Memory B cell (primary cell): ENCODE measurements around the gene MON1A.
"Not testable (repeated sequence)": the region's sequence is repeated elsewhere in the genome, so short reads cannot be mapped to it uniquely, and the experiment has no call there.

Experiments used
- ATAC-seq: fragments of 150-1000 bp; cut with Tn5 transposase; 2 replicates; pipeline ENCODE4 v1.10.0; 2021; ENCODE audit warnings: low read depth, mild to moderate bottlenecking, moderate library complexity
- DNase-seq, 2 donors: peaks; one replicate each; pipeline ENCODE4 v3.0.0; 2022; ENCODE audit warnings: low spot score in 2 of 2
- H3K27ac Mint-ChIP-seq: one replicate; pipeline ENCODE4 v1.8.0; 2022; ENCODE audit warnings: mild to moderate bottlenecking, moderate library complexity, mixed read lengths
- H3K27me3 Mint-ChIP-seq: one replicate; pipeline ENCODE4 v1.8.0; 2022; ENCODE audit warnings: mixed read lengths
- H3K36me3 Mint-ChIP-seq: one replicate; pipeline ENCODE4 v1.8.0; 2022; ENCODE audit warnings: mild to moderate bottlenecking, mixed read lengths
- H3K4me1 Mint-ChIP-seq: one replicate; pipeline ENCODE4 v1.8.0; 2022; ENCODE audit warnings: mixed read lengths
- H3K4me3 Mint-ChIP-seq: one replicate; pipeline ENCODE4 v1.8.0; 2022; ENCODE audit warnings: mild to moderate bottlenecking, moderate library complexity, mixed read lengths
- H3K9me3 Mint-ChIP-seq: one replicate; pipeline ENCODE4 v1.8.0; 2022; ENCODE audit warnings: mixed read lengths

MON1A gene, protein sequence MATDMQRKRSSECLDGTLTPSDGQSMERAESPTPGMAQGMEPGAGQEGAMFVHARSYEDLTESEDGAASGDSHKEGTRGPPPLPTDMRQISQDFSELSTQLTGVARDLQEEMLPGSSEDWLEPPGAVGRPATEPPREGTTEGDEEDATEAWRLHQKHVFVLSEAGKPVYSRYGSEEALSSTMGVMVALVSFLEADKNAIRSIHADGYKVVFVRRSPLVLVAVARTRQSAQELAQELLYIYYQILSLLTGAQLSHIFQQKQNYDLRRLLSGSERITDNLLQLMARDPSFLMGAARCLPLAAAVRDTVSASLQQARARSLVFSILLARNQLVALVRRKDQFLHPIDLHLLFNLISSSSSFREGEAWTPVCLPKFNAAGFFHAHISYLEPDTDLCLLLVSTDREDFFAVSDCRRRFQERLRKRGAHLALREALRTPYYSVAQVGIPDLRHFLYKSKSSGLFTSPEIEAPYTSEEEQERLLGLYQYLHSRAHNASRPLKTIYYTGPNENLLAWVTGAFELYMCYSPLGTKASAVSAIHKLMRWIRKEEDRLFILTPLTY

DNA sequence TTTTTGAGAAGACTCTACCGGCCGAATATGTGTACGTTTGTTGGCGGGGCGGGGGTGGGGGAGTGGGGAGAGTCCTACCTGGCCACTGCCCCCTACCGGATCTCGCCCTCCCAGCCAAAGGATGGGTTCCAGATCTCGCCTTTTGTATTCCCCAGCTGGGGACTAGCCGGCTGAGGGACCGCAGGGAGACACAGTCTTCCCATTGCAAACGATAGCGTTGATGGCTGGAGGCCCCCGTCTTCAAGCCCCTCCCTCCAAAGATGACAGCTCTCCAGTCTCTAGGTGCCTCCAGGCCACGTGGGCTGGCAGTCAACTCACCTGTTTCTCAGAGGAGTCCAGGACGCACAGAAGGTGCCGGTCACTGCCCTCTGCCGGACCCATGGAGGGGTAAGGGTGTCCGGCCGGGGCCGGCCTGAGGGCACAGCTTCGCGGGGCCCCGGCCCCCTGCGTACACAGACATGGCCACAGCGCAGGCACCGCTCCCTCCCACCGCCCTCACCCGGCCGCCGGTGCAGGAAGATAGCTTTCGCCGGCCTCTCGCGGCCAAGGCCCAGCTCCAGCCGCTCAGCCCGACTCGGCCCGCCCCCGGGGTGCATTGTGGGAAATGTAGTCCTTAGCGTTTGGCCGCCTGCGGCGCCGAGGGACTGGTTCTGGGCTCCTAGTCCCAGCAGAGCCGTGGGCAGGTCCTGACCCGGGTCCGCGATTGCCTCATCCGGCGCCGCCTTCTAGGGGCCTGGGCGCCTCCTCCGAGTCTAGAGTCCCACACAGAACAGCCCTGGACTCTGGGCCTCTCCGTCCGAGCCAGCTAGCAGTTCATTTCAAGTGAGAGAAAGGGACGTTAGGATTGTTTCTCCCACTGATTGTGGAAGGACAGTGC lies at the start of gene MON1A:
TSS of gene MON1A (minus strand) at position 521 of the 877 bp plus-strand sequence. CDS start 16,465 bp downstream, outside the sequence.
- ATAC-seq (peak; percentile 95), DNase-seq (peak; percentile 77 to 91)
- Mint-ChIP-seq H3K4me3 (peak within 1 kb of the TSS; percentile 84), H3K4me1 (peaks cover 8% of the 10 kb centered on the region), H3K27me3 (no peaks in the 10 kb centered on the region), H3K27ac (peak within 1 kb of the TSS; percentile 75), H3K36me3 (no peaks in the 10 kb centered on the region), H3K9me3 (no peaks in the 10 kb centered on the region)

DNA sequence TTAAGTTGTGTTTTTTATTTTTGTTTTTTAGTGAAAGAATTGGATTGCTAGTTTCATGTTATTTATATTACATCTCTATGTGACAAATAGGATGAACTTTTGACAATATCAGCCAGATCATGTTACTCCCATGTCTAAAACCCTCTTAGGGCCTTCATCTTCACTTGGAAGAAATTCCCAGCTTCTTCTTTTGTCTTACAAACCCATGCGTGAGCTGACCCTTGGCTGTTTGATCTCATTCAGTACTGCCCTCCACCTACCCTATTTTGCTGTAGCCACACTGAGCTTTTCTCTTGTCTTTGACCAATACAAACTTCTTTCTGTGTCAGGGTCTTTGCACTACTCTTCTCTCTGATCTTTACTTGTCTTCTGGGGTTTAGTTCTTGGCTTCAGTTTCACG lies 47.3 kb upstream of the MON1A start:
- peaks cover 13% of the 10 kb centered on the region for H3K36me3 Mint-ChIP-seq
- no peak overlapping the region for H3K4me3 Mint-ChIP-seq
- DNase-seq: no peak
- no peaks in the 10 kb centered on the region for H3K4me1 Mint-ChIP-seq
- no peaks in the 10 kb centered on the region for H3K27me3 Mint-ChIP-seq
- H3K27ac Mint-ChIP-seq: no peak overlapping the region
- H3K9me3 Mint-ChIP-seq: no peaks in the 10 kb centered on the region
- ATAC-seq: no peak

DNA sequence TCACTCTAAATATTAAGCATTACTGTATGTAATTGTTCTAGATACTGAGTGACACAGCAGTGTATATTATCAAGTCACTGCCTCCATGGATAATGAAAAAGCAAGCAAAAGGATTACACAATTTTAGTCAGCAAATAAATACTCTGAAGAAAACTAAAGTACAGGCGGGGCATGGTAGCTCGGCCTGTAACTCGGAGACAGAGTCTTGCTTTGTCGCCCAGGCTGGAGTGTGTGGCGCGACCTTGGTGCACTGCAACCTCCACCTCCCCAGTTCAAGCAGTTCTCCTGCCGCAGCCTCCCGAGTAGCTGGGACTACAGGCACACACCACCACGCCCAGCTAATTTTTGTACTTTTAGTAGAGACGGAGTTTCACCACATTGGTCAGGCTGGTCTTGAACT lies 43.0 kb upstream of the MON1A start:
- Mint-ChIP-seq H3K9me3 (no peaks in the 10 kb centered on the region), H3K36me3 (peaks cover 14% of the 10 kb centered on the region), H3K27ac (no peak overlapping the region), H3K4me3 (no peak overlapping the region), H3K27me3 (no peaks in the 10 kb centered on the region), H3K4me1 (peaks cover 5% of the 10 kb centered on the region)
- ATAC-seq: no peak
- no peak for DNase-seq

DNA sequence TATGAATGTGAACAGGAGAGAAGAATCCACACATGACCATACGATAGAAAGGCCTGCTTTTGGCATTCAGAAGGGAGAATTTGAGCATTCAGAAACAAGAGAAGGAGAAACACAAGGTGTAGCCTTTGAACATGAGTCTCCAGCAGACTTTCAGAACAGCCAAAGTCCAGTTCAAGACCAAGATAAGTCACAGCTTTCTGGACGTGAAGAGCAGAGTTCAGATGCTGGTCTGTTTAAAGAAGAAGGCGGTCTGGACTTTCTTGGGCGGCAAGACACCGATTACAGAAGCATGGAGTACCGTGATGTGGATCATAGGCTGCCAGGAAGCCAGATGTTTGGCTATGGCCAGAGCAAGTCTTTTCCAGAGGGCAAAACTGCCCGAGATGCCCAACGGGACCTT lies 38.7 kb upstream of the MON1A start:
- Mint-ChIP-seq H3K4me1 (peaks cover 7% of the 10 kb centered on the region), H3K27ac (no peak overlapping the region), H3K27me3 (no peaks in the 10 kb centered on the region), H3K9me3 (no peaks in the 10 kb centered on the region), H3K4me3 (no peak overlapping the region), H3K36me3 (peaks cover 16% of the 10 kb centered on the region)
- no peak for ATAC-seq
- DNase-seq: no peak

DNA sequence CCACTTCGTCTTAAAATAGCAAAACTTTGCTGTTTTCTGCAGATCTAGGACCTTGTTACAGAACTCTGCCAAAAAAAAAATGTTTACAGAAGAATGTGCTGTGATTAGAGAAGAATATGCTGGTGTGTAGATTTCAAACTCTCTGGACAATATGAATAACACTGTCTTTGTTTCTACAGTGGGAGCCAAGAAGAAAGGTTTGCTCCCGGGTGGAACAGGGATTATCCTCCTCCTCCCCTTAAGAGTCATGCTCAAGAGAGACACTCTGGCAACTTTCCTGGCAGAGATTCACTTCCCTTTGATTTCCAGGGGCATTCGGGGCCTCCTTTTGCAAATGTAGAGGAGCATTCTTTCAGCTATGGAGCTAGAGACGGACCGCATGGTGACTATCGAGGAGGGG lies 37.7 kb upstream of the MON1A start:
- H3K27me3 Mint-ChIP-seq: no peaks in the 10 kb centered on the region
- peaks cover 11% of the 10 kb centered on the region for H3K36me3 Mint-ChIP-seq
- no peak overlapping the region for H3K27ac Mint-ChIP-seq
- no peak for ATAC-seq
- H3K4me3 Mint-ChIP-seq: no peak overlapping the region
- H3K4me1 Mint-ChIP-seq: peaks cover 7% of the 10 kb centered on the region
- DNase-seq: no peak
- H3K9me3 Mint-ChIP-seq: no peaks in the 10 kb centered on the region

DNA sequence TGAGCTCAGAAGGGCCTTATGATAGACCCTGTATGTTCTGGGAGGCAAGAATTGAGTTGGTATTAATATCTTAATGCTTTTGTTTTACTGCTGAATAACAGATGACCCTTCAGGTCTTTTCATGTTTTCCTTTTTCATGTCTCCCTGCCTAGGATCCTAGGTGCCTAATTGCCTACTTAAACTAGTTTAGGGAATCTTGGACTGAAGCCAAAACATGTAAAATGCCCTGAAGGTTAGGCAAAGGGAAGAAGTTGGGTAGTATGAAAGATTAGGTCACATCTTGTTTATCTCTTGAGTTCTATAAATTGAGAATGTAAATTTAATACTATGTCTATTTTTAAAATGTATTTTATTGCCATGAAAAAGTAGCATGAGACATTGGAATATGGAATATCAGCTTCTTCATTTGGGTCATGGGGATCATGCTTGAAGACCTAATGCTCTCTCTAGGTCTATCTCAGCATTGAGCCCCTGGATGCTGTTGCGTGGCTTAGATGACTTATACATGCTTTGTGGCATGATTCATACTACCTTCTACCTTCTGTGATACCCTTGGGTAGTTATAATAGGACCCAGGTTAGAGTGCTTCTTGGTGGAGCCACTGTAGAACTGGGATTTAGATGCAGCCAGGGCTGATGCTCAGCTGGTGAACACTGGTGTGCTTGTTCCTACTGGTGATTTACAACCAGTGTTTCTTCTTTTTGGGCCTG lies 36.8 kb upstream of the MON1A start:
- H3K27ac Mint-ChIP-seq: no peak overlapping the region
- H3K9me3 Mint-ChIP-seq: no peaks in the 10 kb centered on the region
- no peaks in the 10 kb centered on the region for H3K27me3 Mint-ChIP-seq
- ATAC-seq: no peak
- peaks cover 11% of the 10 kb centered on the region for H3K36me3 Mint-ChIP-seq
- no peak for DNase-seq
- H3K4me1 Mint-ChIP-seq: peaks cover 7% of the 10 kb centered on the region
- H3K4me3 Mint-ChIP-seq: no peak overlapping the region

DNA sequence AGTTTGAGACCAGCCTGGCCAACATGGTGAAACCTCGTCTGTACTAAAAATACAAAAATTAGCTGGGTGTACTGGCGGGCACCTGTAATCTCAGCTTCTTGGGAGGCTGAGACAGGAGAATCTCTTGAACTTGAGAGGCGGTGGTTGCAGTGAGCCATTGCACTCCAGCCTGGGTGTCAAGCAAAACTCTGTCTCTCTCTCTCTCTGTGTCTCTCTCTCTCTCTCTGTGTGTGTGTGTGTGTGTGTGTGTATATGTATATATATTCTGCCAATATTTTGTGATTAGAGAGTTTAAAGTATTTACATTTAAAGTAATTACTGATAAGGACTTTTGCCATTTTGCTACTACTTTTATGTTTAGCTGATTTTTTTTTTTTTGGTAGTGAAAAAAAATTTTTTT lies 26.0 kb upstream of the MON1A start:
- ATAC-seq (no peak), DNase-seq (no peak)
- peaks cover 8% of the 10 kb centered on the region for H3K36me3 Mint-ChIP-seq
- H3K9me3 Mint-ChIP-seq: no peaks in the 10 kb centered on the region
- no peak overlapping the region for H3K27ac Mint-ChIP-seq
- peaks cover 20% of the 10 kb centered on the region for H3K4me1 Mint-ChIP-seq
- H3K4me3 Mint-ChIP-seq: no peak overlapping the region
- no peaks in the 10 kb centered on the region for H3K27me3 Mint-ChIP-seq

DNA sequence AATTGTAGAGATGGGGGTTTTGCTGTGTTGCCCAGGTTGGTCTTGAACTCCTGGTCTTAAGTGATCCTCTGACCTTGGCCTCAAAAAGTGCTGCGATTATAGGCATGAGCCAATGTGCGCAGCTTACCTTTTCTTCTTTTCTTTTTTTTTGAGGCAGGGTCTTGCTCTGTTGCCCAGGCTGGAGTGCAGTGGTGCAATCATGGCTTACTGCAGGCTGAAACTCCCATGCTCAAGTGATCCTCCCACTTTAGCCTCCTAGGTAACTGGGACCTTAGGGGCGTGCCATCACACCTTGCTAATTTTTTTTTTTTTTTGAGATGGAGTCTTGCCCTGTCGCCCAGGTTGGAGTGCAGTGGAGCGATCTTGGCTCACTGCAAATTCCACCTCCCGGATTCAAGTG lies 23.3 kb upstream of the MON1A start:
- DNase-seq: no peak
- Mint-ChIP-seq H3K4me1 (peaks cover 12% of the 10 kb centered on the region), H3K36me3 (peaks cover 8% of the 10 kb centered on the region), H3K9me3 (no peaks in the 10 kb centered on the region), H3K27ac (no peak overlapping the region), H3K27me3 (no peaks in the 10 kb centered on the region), H3K4me3 (no peak overlapping the region)
- no peak for ATAC-seq

DNA sequence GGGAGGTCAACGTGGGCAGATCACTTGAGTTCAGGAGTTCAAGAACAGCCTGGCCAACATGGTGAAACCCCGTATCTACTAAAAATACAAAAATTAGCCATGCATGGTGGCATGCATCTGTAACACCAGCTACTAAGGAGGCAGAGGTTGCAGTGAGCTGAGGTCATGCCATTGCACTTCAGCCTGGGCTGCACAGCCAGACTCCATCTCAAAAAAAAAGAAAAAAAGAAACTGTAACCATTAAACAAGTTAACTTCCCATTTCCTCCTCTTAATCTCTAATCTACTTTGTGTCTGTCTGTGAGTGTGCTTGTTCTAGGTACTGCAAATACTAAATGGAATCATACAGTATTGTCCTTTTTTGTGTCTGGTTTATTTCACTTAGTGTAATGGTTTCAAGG lies 13.0 kb upstream of the MON1A start:
- Mint-ChIP-seq H3K4me1 (peaks cover 30% of the 10 kb centered on the region), H3K9me3 (peaks cover 1% of the 10 kb centered on the region), H3K27me3 (no peaks in the 10 kb centered on the region), H3K4me3 (peak overlapping the region; percentile 43), H3K36me3 (peaks cover 12% of the 10 kb centered on the region), H3K27ac (no peak overlapping the region)
- ATAC-seq (no peak), DNase-seq (no peak)

DNA sequence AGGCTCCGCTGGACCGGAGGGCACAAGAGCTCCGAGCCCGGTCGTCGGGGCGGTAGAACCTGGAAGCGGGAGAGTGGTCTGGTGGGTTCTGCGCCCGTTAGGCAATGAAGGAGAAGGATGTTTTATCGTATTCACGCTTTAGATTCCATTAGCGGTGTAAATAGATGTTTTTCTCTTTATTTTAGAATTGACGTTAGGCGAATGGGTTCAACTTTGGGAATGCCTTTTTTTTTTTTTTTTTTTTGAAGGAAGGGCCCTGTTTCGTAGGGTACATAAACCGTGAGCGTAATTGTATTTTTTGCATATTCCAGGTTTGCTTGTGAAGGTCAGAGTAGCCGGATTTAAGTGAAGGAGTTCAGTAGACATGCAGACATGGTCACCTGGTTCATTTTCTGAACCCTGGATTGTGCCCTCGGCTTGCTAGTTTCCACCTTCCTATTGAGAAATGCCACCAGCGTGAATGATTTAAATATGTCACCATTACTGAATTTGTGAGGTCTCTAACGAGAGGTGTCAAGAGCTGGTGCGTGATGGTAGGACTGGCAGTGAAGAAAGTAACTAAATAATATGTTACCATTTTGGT lies 11.1 kb upstream of the MON1A start:
- Mint-ChIP-seq H3K4me1 (peaks cover 21% of the 10 kb centered on the region), H3K4me3 (peak overlapping the region; percentile 94), H3K9me3 (peaks cover 1% of the 10 kb centered on the region), H3K27ac (peak overlapping the region; percentile 97), H3K36me3 (peaks cover 10% of the 10 kb centered on the region), H3K27me3 (no peaks in the 10 kb centered on the region)
- DNase-seq: no peak
- ATAC-seq: no peak

DNA sequence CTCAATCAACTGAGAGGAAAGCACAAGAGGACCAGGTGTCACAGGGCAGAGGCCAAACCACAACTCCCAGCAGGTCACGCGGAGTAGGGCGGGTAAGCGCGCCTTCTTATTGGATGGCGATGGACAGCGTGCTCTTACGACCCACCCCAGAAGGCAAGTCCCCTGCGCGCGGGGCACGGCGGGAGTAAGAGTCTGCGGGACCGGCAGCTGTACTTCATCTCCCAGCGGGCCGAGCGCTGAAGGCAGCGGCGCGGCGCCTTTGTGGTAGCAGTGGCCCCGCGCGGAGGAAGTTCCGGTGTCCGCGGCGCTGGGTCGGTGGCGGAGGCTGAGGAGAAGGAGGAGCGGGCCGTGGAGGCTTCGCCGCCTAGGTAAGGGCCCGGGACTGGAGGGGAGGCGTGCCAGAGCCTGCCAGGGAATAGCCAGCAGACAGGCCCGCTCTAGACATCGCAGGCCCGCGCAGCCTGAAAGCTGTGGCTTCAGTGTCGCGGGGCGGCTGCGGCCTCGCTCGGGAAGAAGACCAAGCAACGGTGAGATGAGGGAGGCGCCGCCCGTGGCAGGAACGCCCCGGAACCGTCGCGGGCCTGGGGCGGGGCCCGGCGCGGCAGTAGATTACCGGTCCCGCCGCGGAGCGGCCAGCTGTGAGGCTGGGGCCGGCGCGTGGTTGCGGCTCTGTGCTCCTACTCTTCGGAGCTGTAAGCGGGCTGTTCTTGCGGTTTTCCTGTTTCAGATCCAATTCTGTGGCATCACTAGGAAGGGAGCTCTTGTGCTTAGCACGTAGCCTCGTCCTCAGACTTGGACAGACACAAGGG lies 10.5 kb upstream of the MON1A start, which contains the start of gene RBM6:
TSS of gene RBM6 (plus strand) at position 293 of the 809 bp plus-strand sequence. CDS start 22,492 bp downstream, outside the sequence.
- Mint-ChIP-seq H3K4me1 (peaks cover 20% of the 10 kb centered on the region), H3K9me3 (peaks cover 1% of the 10 kb centered on the region), H3K36me3 (peaks cover 7% of the 10 kb centered on the region), H3K27me3 (no peaks in the 10 kb centered on the region), H3K4me3 (peak within 1 kb of the TSS; percentile 94), H3K27ac (peak within 1 kb of the TSS; percentile 97)
- DNase-seq: peak; percentile 83 to 90
- peak; percentile 90 for ATAC-seq

DNA sequence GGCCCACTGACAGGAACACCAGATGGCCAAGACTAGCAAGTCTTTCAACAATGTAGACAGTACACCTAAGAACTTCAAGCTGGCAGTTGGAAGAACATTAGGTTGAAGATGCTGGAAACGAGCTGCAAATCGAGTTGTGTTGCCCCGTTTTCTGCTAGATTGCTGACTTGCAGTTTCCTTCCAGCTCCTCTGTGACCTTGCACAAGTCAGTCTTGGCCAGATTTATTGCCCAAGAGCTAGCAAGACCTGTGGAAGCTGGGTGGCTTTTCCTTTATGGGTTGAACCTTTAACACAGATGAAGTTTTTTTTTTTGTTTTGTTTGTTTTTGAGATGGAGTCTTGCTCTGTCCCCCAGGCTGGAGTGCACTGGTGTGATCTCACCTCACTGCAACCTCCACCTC lies 7.5 kb upstream of the MON1A start:
- no peak overlapping the region for H3K4me3 Mint-ChIP-seq
- no peak for ATAC-seq
- H3K36me3 Mint-ChIP-seq: no peaks in the 10 kb centered on the region
- no peaks in the 10 kb centered on the region for H3K27me3 Mint-ChIP-seq
- no peaks in the 10 kb centered on the region for H3K9me3 Mint-ChIP-seq
- no peak overlapping the region for H3K27ac Mint-ChIP-seq
- DNase-seq: no peak
- H3K4me1 Mint-ChIP-seq: peaks cover 7% of the 10 kb centered on the region

DNA sequence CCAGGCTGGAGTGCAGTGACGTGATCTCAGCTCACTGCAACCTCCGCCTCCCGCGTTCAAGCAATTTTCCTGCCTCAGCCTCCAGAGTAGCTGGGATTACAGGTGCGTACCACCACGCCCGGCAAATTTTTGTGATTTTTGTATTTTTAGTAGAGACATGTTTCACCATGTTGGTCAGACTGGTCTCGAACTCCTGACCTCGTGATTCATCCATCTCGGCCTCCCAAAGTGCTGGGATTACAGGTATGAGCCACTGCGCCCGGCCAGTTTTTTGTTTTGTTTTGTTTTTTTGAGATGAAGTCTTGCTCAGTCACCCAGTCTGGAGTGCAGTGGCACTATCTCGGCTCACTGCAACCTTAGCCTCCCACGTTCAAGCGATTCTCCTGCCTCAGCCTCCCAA lies 2.7 kb upstream of the MON1A start:
- H3K36me3 Mint-ChIP-seq, DNase-seq, H3K4me1 Mint-ChIP-seq, H3K4me3 Mint-ChIP-seq, ATAC-seq, H3K9me3 Mint-ChIP-seq, H3K27ac Mint-ChIP-seq, H3K27me3 Mint-ChIP-seq: not testable (repeated sequence)
